Endodermal cell (in vitro differentiated cells): ENCODE data around the gene C15orf39. TPM values are rescaled to one million over a fixed set of nuclear protein-coding genes. Genes with fewer than 3 reads are reported as not detected.
"Not testable (repeated sequence)": the region's sequence is repeated elsewhere in the genome, so short reads cannot be mapped to it uniquely, and the experiment has no call there.

Source experiments
- DNase-seq: peaks from one replicate; pipeline ENCODE4 v3.0.0-alpha.2; 2017
- H3K27ac ChIP-seq: 2 replicates; pipeline ENCODE4 v1.5.1; 2013; ENCODE audit warnings: mild to moderate bottlenecking, low read depth, low read length, moderate library complexity
- H3K27me3 ChIP-seq: 2 replicates; pipeline ENCODE4 v1.6.1; 2013; ENCODE audit warnings: mild to moderate bottlenecking, low read length, moderate library complexity; ENCODE audit not compliant: insufficient read depth, control insufficient read depth, poor library complexity, severe bottlenecking
- H3K36me3 ChIP-seq: 2 replicates; pipeline ENCODE4 v1.7.0; 2013; ENCODE audit warnings: mild to moderate bottlenecking, low read length, moderate library complexity; ENCODE audit not compliant: control insufficient read depth, insufficient read depth
- H3K4me1 ChIP-seq: one replicate; pipeline ENCODE4 v1.7.0; 2013; ENCODE audit warnings: low read length; ENCODE audit not compliant: control insufficient read depth, insufficient read depth
- H3K4me3 ChIP-seq: 2 replicates; pipeline ENCODE4 v1.5.1; 2013; ENCODE audit warnings: mild to moderate bottlenecking, low read length, moderate library complexity
- H3K9ac ChIP-seq: 2 replicates; pipeline ENCODE4 v1.6.1; 2013; ENCODE audit warnings: mild to moderate bottlenecking, low read length, moderate library complexity; ENCODE audit not compliant: poor library complexity, severe bottlenecking; ENCODE audit errors: extremely low read depth
- H3K9me3 ChIP-seq: 2 replicates; pipeline ENCODE4 v1.6.1; 2013; ENCODE audit warnings: mild to moderate bottlenecking, low read length, moderate library complexity; ENCODE audit not compliant: control insufficient read depth
- H3K27ac Mint-ChIP-seq: 2 replicates; pipeline ENCODE4 v1.8.0; 2020; ENCODE audit warnings: mixed read lengths
- H3K27me3 Mint-ChIP-seq: 2 replicates; pipeline ENCODE4 v1.8.0; 2021; ENCODE audit warnings: mild to moderate bottlenecking, mixed read lengths; ENCODE audit not compliant: insufficient read depth
- H3K36me3 Mint-ChIP-seq: 2 replicates; pipeline ENCODE4 v1.8.0; 2020; ENCODE audit warnings: low read depth, mixed read lengths
- H3K4me1 Mint-ChIP-seq: 2 replicates; pipeline ENCODE4 v1.8.0; 2020; ENCODE audit warnings: mixed read lengths
- H3K4me3 Mint-ChIP-seq: 2 replicates; pipeline ENCODE4 v1.8.0; 2020; ENCODE audit warnings: mild to moderate bottlenecking, moderate library complexity, mixed read lengths
- H3K9me3 Mint-ChIP-seq: 2 replicates; pipeline ENCODE4 v1.8.0; 2020; ENCODE audit warnings: mild to moderate bottlenecking, mixed read lengths
- WGBS, 2 experiments: methylation state at CpG; one replicate each; pipeline versions ENCODE4 v1.1.5 to v1.1.7; 2013; ENCODE audit warnings: missing lambda C conversion rate in 2 of 2, mixed read lengths in 1 of 2; ENCODE audit not compliant: insufficient coverage in 1 of 2, insufficient read length in 1 of 2; 5-methylcytosine and 5-hydroxymethylcytosine counted together
- total RNA-seq, 2 donors: library from RNA; stranded (reverse); fragmentation: NEBNext Ultra II Directional in 1 of 2; extraction: Animal tissue kit (Norgen Biotek cat#: 25700) in 1 of 2; gene quantifications; 2 replicates in 1 of 2; 3 replicates in 1 of 2; pipeline ENCODE4 v1.2.1, GENCODE V29; 2021
- TF ChIP-seq, protein P1 (sequence below): fragments of 200-600 bp; sonication (generic); conservative IDR thresholded peaks from 2 replicates; pipeline ENCODE4 v1.5.0; 2021; ENCODE audit warnings: antibody characterized with exemption, mild to moderate bottlenecking

Gene C15orf39
- total RNA-seq, 2 donors from 2014 or later, result 19.0 to 22.2 TPM

DNA sequence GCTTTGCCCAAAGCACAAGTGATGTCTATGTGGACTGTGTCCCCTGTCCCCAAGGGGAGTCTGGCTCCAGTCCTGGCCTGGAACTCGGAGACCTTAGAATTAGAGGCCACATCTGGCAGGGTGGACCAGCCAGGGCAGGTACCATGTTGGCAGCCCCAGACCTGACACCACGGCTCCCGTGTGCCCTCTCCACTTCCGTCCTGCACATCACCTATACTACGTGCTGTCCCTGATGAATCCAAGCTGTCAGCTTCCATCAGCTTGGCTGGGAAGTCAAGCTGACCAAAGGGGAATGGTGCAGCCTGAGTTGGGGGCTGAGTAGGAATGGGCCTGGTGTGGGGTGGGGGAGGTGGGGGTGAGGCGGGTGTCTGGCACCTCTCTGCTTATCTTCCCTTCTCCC, 15.3 kb downstream of the C15orf39 start:
- Mint-ChIP-seq H3K4me1 (peaks cover 6% of the 10 kb centered on the region), H3K27ac (no peak overlapping the region), H3K36me3 (peaks cover 6% of the 10 kb centered on the region), H3K9me3 (no peaks in the 10 kb centered on the region), H3K4me3 (no peak overlapping the region), H3K27me3 (peaks cover 2% of the 10 kb centered on the region)
- H3K4me3 ChIP-seq, result no peak overlapping the region
- WGBS, 2 experiments, result 89 to 90% methylated on average over 3 to 5 of the region's 6 CpGs
- no peak overlapping the region for H3K27ac ChIP-seq
- no peaks in the 10 kb centered on the region for H3K4me1 ChIP-seq
- no peaks in the 10 kb centered on the region for H3K36me3 ChIP-seq
- no peak overlapping the region for H3K9ac ChIP-seq
- H3K9me3 ChIP-seq, result no peaks in the 10 kb centered on the region
- no peaks in the 10 kb centered on the region for H3K27me3 ChIP-seq
- TF ChIP-seq, protein P1, sequence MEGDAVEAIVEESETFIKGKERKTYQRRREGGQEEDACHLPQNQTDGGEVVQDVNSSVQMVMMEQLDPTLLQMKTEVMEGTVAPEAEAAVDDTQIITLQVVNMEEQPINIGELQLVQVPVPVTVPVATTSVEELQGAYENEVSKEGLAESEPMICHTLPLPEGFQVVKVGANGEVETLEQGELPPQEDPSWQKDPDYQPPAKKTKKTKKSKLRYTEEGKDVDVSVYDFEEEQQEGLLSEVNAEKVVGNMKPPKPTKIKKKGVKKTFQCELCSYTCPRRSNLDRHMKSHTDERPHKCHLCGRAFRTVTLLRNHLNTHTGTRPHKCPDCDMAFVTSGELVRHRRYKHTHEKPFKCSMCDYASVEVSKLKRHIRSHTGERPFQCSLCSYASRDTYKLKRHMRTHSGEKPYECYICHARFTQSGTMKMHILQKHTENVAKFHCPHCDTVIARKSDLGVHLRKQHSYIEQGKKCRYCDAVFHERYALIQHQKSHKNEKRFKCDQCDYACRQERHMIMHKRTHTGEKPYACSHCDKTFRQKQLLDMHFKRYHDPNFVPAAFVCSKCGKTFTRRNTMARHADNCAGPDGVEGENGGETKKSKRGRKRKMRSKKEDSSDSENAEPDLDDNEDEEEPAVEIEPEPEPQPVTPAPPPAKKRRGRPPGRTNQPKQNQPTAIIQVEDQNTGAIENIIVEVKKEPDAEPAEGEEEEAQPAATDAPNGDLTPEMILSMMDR, result no peak
- no peak for DNase-seq

DNA sequence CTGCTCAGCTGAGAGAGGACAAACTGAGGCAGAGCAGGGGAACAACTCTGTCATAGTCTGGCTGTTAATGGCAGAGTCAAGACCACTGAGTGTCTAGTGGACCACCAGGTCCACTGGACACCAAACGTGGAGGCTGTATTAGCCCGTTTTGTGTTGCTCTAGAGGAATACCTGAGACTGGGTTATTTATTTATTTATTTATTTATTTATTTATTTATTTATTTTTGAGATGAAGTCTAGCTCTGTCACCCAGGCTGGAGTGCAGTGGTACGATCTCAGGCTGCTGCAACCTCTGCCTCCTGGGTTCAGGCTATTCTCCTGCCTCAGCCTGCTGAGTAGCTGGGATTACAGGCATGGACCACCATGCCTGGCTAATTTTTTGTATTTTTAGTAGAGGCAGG, 15.9 kb downstream of the C15orf39 start:
- not testable (repeated sequence) for H3K27me3 Mint-ChIP-seq, H3K4me1 ChIP-seq, H3K4me3 ChIP-seq, H3K27ac ChIP-seq, DNase-seq, H3K9me3 ChIP-seq, H3K4me3 Mint-ChIP-seq, H3K36me3 ChIP-seq, H3K27me3 ChIP-seq, H3K9ac ChIP-seq, H3K27ac Mint-ChIP-seq, H3K9me3 Mint-ChIP-seq, H3K4me1 Mint-ChIP-seq, H3K36me3 Mint-ChIP-seq
- WGBS, 2 experiments, result 88% methylated on average over 2 of the region's 3 CpGs; no CpG with 5 or more reads in 1 of the 2 experiments

DNA sequence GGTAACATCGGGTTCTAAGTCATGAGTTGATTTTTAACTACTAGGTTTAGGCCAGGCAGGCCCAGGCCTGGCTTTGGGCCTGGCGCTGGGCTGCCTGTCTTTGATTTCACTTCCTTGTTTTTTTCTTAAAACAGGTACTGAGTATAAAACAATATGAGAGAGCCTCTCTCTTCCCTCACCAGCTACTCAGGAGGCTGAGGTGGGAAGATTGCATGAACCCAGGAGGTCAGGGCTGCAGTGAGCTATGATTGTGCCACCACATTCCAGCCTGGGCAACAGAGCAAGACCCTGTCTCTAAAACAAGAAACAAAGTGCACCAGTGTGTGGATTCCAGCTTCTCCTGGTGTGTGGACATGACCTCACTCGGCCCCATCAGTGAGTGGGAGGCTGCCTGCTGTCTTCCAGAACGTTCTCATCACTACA, 17.8 kb downstream of the C15orf39 start:
- not testable (repeated sequence) for H3K4me1 Mint-ChIP-seq, H3K9ac ChIP-seq, H3K9me3 Mint-ChIP-seq, H3K27me3 Mint-ChIP-seq, H3K9me3 ChIP-seq, H3K36me3 Mint-ChIP-seq, H3K36me3 ChIP-seq, H3K27me3 ChIP-seq, H3K27ac Mint-ChIP-seq, H3K4me3 Mint-ChIP-seq, DNase-seq, H3K4me3 ChIP-seq, H3K27ac ChIP-seq, H3K4me1 ChIP-seq
- 87 to 100% methylated on average over 2 to 4 of the region's 4 CpGs for WGBS, 2 experiments

DNA sequence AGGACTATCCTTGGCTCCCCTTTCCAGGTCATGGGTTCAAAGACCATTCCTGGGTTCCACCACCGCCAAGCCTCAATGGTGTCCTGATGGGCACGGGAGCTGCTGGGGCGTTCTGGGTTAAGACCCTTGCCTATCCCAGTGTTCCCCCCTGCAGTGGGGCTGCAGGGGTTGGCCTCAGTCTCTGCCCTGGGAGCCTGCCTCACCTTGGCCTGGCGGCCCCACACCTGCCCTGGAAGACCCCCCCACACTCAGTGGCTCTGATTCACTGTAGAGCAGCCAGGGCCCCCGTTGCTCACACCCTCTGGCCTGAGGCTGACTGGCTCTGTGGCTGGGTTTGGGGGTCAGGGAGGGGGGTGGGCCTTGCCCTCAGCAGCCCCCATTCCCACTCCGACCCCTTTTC, 22.0 kb downstream of the C15orf39 start:
- Mint-ChIP-seq H3K27ac (no peak overlapping the region), H3K4me3 (no peak overlapping the region), H3K36me3 (no peaks in the 10 kb centered on the region), H3K27me3 (peaks cover 11% of the 10 kb centered on the region), H3K4me1 (no peaks in the 10 kb centered on the region), H3K9me3 (no peaks in the 10 kb centered on the region)
- Histone ChIP-seq H3K4me1 (no peaks in the 10 kb centered on the region), H3K9me3 (no peaks in the 10 kb centered on the region), H3K27me3 (no peaks in the 10 kb centered on the region), H3K9ac (no peak overlapping the region), H3K4me3 (no peak overlapping the region), H3K36me3 (no peaks in the 10 kb centered on the region), H3K27ac (no peak overlapping the region)
- 94 to 100% methylated on average over 4 to 5 of the region's 6 CpGs for WGBS, 2 experiments
- TF ChIP-seq, protein P1, result no peak
- DNase-seq, result no peak
